PFSK-1 (cell line): ENCODE results near the gene PLEKHA6.

Experiments
- POLR2AphosphoS5 ChIP-seq: IDR thresholded peaks from 2 replicates; pipeline ENCODE4 v1.6.1; 2012; ENCODE audit warnings: low read depth, mild to moderate bottlenecking, control low read depth, low read length, moderate library complexity
- TAF1 ChIP-seq: IDR thresholded peaks from 2 replicates; pipeline ENCODE4 v1.6.1; 2012; ENCODE audit warnings: low read length, control low read depth, borderline replicate concordance; ENCODE audit not compliant: insufficient read depth
- TF ChIP-seq, protein P1 (sequence below), 2 experiments: IDR thresholded peaks; 2 replicates each; pipeline versions ENCODE4 v1.6.1 to v1.8.0; 2011 to 2012; ENCODE audit warnings: low read depth in 2 of 2, low read length in 2 of 2, control low read depth in 1 of 2, inconsistent platforms in 1 of 2, mild to moderate bottlenecking in 1 of 2, moderate library complexity in 1 of 2; ENCODE audit not compliant: insufficient read depth in 1 of 2

DNA sequence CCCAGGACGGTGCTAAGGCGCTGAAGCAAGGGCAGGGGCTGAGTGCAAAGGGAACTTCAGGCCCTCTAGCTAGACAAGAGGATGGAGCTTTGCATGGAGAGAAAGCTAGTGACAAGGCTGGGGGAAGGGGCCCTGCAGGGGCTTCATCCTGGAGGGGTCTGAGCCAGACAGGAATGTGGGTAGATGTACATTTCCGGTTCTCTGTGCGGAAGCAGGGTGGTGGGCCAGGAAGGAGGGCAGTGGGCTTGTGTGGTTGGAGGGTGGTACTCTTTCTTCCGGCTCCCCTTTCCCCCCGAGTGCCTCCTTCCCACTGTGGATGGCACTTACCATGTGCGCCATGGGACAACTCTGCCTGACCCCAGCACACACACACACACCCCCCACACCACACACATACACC lies 165.0 kb downstream of the PLEKHA6 start:
- TF ChIP-seq POLR2AphosphoS5 (no peak), TAF1 (no peak)
- TF ChIP-seq, protein P1, sequence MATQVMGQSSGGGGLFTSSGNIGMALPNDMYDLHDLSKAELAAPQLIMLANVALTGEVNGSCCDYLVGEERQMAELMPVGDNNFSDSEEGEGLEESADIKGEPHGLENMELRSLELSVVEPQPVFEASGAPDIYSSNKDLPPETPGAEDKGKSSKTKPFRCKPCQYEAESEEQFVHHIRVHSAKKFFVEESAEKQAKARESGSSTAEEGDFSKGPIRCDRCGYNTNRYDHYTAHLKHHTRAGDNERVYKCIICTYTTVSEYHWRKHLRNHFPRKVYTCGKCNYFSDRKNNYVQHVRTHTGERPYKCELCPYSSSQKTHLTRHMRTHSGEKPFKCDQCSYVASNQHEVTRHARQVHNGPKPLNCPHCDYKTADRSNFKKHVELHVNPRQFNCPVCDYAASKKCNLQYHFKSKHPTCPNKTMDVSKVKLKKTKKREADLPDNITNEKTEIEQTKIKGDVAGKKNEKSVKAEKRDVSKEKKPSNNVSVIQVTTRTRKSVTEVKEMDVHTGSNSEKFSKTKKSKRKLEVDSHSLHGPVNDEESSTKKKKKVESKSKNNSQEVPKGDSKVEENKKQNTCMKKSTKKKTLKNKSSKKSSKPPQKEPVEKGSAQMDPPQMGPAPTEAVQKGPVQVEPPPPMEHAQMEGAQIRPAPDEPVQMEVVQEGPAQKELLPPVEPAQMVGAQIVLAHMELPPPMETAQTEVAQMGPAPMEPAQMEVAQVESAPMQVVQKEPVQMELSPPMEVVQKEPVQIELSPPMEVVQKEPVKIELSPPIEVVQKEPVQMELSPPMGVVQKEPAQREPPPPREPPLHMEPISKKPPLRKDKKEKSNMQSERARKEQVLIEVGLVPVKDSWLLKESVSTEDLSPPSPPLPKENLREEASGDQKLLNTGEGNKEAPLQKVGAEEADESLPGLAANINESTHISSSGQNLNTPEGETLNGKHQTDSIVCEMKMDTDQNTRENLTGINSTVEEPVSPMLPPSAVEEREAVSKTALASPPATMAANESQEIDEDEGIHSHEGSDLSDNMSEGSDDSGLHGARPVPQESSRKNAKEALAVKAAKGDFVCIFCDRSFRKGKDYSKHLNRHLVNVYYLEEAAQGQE (IDR thresholded peaks at IDR 0.05; ENCODE audit: insufficient read depth in 1 of 2, low read depth in 2 of 2, low read length in 2 of 2): no peak
